ENCODE results near the gene TMEM138. TPM values are rescaled to one million over a fixed set of nuclear protein-coding genes. Genes with fewer than 3 reads are reported as not detected.

The TMEM138 gene
- total and polyA plus RNA-seq, 2 donors from 2014 or later: 42.3 to 62.3 TPM

GRCh38 chr11:61414547-61414946, 52.4 kb downstream of the TMEM138 start:
- Histone ChIP-seq H3K4me3 (ENCODE audit: low read length in 3 of 3) (no peak overlapping the region), H3K9ac (ENCODE audit: low read length in 3 of 3) (no peak overlapping the region), H3K4me1 (ENCODE audit: control insufficient read depth in 2 of 3, insufficient read depth in 2 of 3, low read depth in 1 of 3, low read length in 3 of 3) (peaks cover 0 to 2% (median 0%) of the 10 kb centered on the region in 3 donors), H3K36me3 (ENCODE audit: control insufficient read depth in 2 of 3, insufficient read depth in 3 of 3, low read length in 3 of 3) (peaks cover 25 to 80% (median 56%) of the 10 kb centered on the region in 3 donors), H3K27ac (ENCODE audit: low read depth in 2 of 2, low read length in 2 of 2) (no peak overlapping the region), H3K27me3 (ENCODE audit: control insufficient read depth, insufficient read depth, low read length) (no peaks in the 10 kb centered on the region), H3K9me3 (ENCODE audit: control insufficient read depth in 2 of 3, insufficient read depth in 1 of 3, low read length in 3 of 3) (no peaks in the 10 kb centered on the region)
- TF ChIP-seq CTCF (IDR thresholded peaks at IDR 0.05; ENCODE audit: borderline replicate concordance, extremely low read depth, insufficient read depth): no peak
- intact Hi-C loops (cut with DNase I): no loop called here
- no peak for FAIRE-seq
- no peak for DNase-seq

GRCh38 chr11:61415381-61415780, 53.2 kb downstream of the TMEM138 start:
- no peaks in the 10 kb centered on the region for H3K9me3 ChIP-seq (ENCODE audit: control insufficient read depth in 2 of 3, insufficient read depth in 1 of 3, low read length in 3 of 3)
- TF ChIP-seq CTCF (IDR thresholded peaks at IDR 0.05; ENCODE audit: borderline replicate concordance, extremely low read depth, insufficient read depth): no peak
- no peaks in the 10 kb centered on the region for H3K27me3 ChIP-seq (ENCODE audit: control insufficient read depth, insufficient read depth, low read length)
- H3K36me3 ChIP-seq (ENCODE audit: control insufficient read depth in 2 of 3, insufficient read depth in 3 of 3, low read length in 3 of 3): peaks cover 25 to 84% (median 55%) of the 10 kb centered on the region in 3 donors
- FAIRE-seq (no peak), DNase-seq (no peak)
- intact Hi-C loops (cut with DNase I): no loop called here
- no peak overlapping the region for H3K9ac ChIP-seq (ENCODE audit: low read length in 3 of 3)
- H3K4me1 ChIP-seq (ENCODE audit: control insufficient read depth in 2 of 3, insufficient read depth in 2 of 3, low read depth in 1 of 3, low read length in 3 of 3): peaks cover 0 to 2% (median 0%) of the 10 kb centered on the region in 3 donors
- H3K4me3 ChIP-seq (ENCODE audit: low read length in 3 of 3): no peak overlapping the region
- no peak overlapping the region for H3K27ac ChIP-seq (ENCODE audit: low read depth in 2 of 2, low read length in 2 of 2)

- no peak overlapping the region for H3K27ac ChIP-seq (ENCODE audit: low read depth in 2 of 2, low read length in 2 of 2)
- TF ChIP-seq CTCF (IDR thresholded peaks at IDR 0.05; ENCODE audit: borderline replicate concordance, extremely low read depth, insufficient read depth): no peak
- H3K36me3 ChIP-seq (ENCODE audit: control insufficient read depth in 2 of 3, insufficient read depth in 3 of 3, low read length in 3 of 3): peaks cover 19 to 81% (median 49%) of the 10 kb centered on the region in 3 donors
- no peak overlapping the region for H3K9ac ChIP-seq (ENCODE audit: low read length in 3 of 3)
- no peaks in the 10 kb centered on the region for H3K9me3 ChIP-seq (ENCODE audit: control insufficient read depth in 2 of 3, insufficient read depth in 1 of 3, low read length in 3 of 3)
- no peaks in the 10 kb centered on the region for H3K27me3 ChIP-seq (ENCODE audit: control insufficient read depth, insufficient read depth, low read length)
- peaks cover 0 to 2% (median 0%) of the 10 kb centered on the region in 3 donors for H3K4me1 ChIP-seq (ENCODE audit: control insufficient read depth in 2 of 3, insufficient read depth in 2 of 3, low read depth in 1 of 3, low read length in 3 of 3)
- no peak for DNase-seq
- intact Hi-C loops (cut with DNase I): no loop called here
- H3K4me3 ChIP-seq (ENCODE audit: low read length in 3 of 3): no peak overlapping the region
- FAIRE-seq: no peak
Measured at GRCh38 chr11:61416941-61417340, 54.8 kb downstream of the TMEM138 start.

- Histone ChIP-seq H3K4me1 (ENCODE audit: control insufficient read depth in 2 of 3, insufficient read depth in 2 of 3, low read depth in 1 of 3, low read length in 3 of 3) (peaks cover 0 to 2% (median 0%) of the 10 kb centered on the region in 3 donors), H3K36me3 (ENCODE audit: control insufficient read depth in 2 of 3, insufficient read depth in 3 of 3, low read length in 3 of 3) (peaks cover 19 to 80% (median 47%) of the 10 kb centered on the region in 3 donors), H3K27me3 (ENCODE audit: control insufficient read depth, insufficient read depth, low read length) (no peaks in the 10 kb centered on the region), H3K27ac (ENCODE audit: low read depth in 2 of 2, low read length in 2 of 2) (no peak overlapping the region), H3K9ac (ENCODE audit: low read length in 3 of 3) (no peak overlapping the region), H3K4me3 (ENCODE audit: low read length in 3 of 3) (no peak overlapping the region), H3K9me3 (ENCODE audit: control insufficient read depth in 2 of 3, insufficient read depth in 1 of 3, low read length in 3 of 3) (no peaks in the 10 kb centered on the region)
- no peak for TF ChIP-seq CTCF (IDR thresholded peaks at IDR 0.05; ENCODE audit: borderline replicate concordance, extremely low read depth, insufficient read depth)
- FAIRE-seq: no peak
- intact Hi-C loops (cut with DNase I): no loop called here
- no peak for DNase-seq
Measured at GRCh38 chr11:61417670-61418069, 55.5 kb downstream of the TMEM138 start.

Data from kidney (tissue), 14 donors.